HEK293 (cell line): ENCODE data around the gene SCN7A.

Experiments
- CTCF ChIA-PET: fragments of 350-600 bp; formaldehyde crosslinking; extraction: SDS; loops from one replicate; lab custom pipeline; 2021; ENCODE audit warnings: antibody characterized with exemption; lab: Yijun Ruan, JAX
- POLR2A ChIA-PET: fragments of 300-600 bp; formaldehyde crosslinking; extraction: SDS; loops from one replicate; lab custom pipeline; 2020; ENCODE audit warnings: antibody characterized with exemption, inconsistent platforms; lab: Yijun Ruan, JAX
- H3K27ac ChIP-seq: fragments of 200-500 bp; sonication (Bioruptor generic); 2 replicates; pipeline ENCODE4 v1.5.1; 2014; ENCODE audit warnings: low read depth, low read length, control low read depth, inconsistent platforms; ENCODE audit errors: extremely low read depth
- H3K36me3 ChIP-seq, 2 experiments: fragments of 200-500 bp in 1 of 2; sonication (Bioruptor generic) in 1 of 2; 1 replicate in 1 of 2; 2 replicates in 1 of 2; pipeline ENCODE4 v1.5.1; 2014 to 2017; ENCODE audit warnings: inconsistent platforms in 2 of 2, low read length in 2 of 2; ENCODE audit not compliant: control insufficient read depth in 2 of 2, insufficient read depth in 1 of 2
- H3K4me1 ChIP-seq: fragments of 200-500 bp; sonication (Bioruptor generic); 2 replicates; pipeline ENCODE4 v1.5.1; 2014; ENCODE audit warnings: mild to moderate bottlenecking, low read length, inconsistent platforms; ENCODE audit not compliant: control insufficient read depth, insufficient read depth
- H3K4me3 ChIP-seq: 2 replicates; pipeline ENCODE4 v1.5.1; 2011; ENCODE audit warnings: low read depth, mild to moderate bottlenecking, control low read depth, low read length, moderate library complexity
- H3K9me3 ChIP-seq: fragments of 200-500 bp; sonication (Bioruptor generic); 2 replicates; pipeline ENCODE4 v1.5.1; 2014; ENCODE audit warnings: low read depth, low read length, inconsistent platforms; ENCODE audit not compliant: control insufficient read depth, insufficient read depth
- EGR2 ChIP-seq: fragments of 450-650 bp; formaldehyde crosslinking; IDR thresholded peaks from 2 replicates; pipeline ENCODE4 v1.5.1; 2016; ENCODE audit warnings: low read depth, missing biosample characterization, missing genetic modification characterization
- REPIN1 ChIP-seq: fragments of 450-650 bp; formaldehyde crosslinking; IDR thresholded peaks from 2 replicates; pipeline ENCODE4 v1.5.1; 2017; ENCODE audit warnings: missing biosample characterization, missing genetic modification characterization, low read depth
- WT1 ChIP-seq: fragments of 450-650 bp; formaldehyde crosslinking; IDR thresholded peaks from 2 replicates; pipeline ENCODE4 v1.5.1; 2016; ENCODE audit warnings: missing biosample characterization, missing genetic modification characterization
- ZFHX2 ChIP-seq: fragments of 450-650 bp; formaldehyde crosslinking; conservative IDR thresholded peaks from 2 replicates; pipeline ENCODE4 v1.5.1; 2016; ENCODE audit warnings: missing biosample characterization, missing genetic modification characterization
- ZNF10 ChIP-seq: fragments of 450-650 bp; formaldehyde crosslinking; IDR thresholded peaks from 2 replicates; pipeline ENCODE4 v1.5.1; 2017; ENCODE audit warnings: missing biosample characterization, missing genetic modification characterization
- ZNF2 ChIP-seq: fragments of 450-650 bp; formaldehyde crosslinking; IDR thresholded peaks from 2 replicates; pipeline ENCODE4 v1.5.1; 2016; ENCODE audit warnings: missing biosample characterization, missing genetic modification characterization
- ZNF274 ChIP-seq, 2 experiments: fragments of 200-500 bp in 1 of 2; fragments of 450-650 bp in 1 of 2; sonication (Bioruptor generic) in 1 of 2; formaldehyde crosslinking in 1 of 2; IDR thresholded peaks; 2 replicates each; pipeline versions ENCODE4 v1.5.1 to v1.6.1; 2014 to 2016; ENCODE audit warnings: borderline replicate concordance in 1 of 2, inconsistent platforms in 1 of 2, low read length in 1 of 2, missing biosample characterization in 1 of 2, missing genetic modification characterization in 1 of 2
- ZNF423 ChIP-seq: fragments of 450-650 bp; formaldehyde crosslinking; IDR thresholded peaks from 2 replicates; pipeline ENCODE4 v1.5.1; 2016; ENCODE audit warnings: missing biosample characterization, missing genetic modification characterization
- ZNF530 ChIP-seq: fragments of 450-650 bp; formaldehyde crosslinking; IDR thresholded peaks from 2 replicates; pipeline ENCODE4 v1.5.1; 2016; ENCODE audit warnings: low read depth, missing biosample characterization, missing genetic modification characterization
- ZNF560 ChIP-seq: fragments of 450-650 bp; formaldehyde crosslinking; IDR thresholded peaks from 2 replicates; pipeline ENCODE4 v1.5.1; 2017; ENCODE audit warnings: missing biosample characterization, missing genetic modification characterization, borderline replicate concordance
- ZNF596 ChIP-seq: fragments of 450-650 bp; IDR thresholded peaks from 2 replicates; pipeline ENCODE4 v1.5.0; 2018; ENCODE audit warnings: missing biosample characterization, mild to moderate bottlenecking, missing genetic modification characterization, moderate library complexity
- ZNF654 ChIP-seq: fragments of 450-650 bp; formaldehyde crosslinking; IDR thresholded peaks from 2 replicates; pipeline ENCODE4 v1.5.1; 2016; ENCODE audit warnings: low read depth, missing biosample characterization, missing genetic modification characterization
- ZNF747 ChIP-seq: fragments of 450-650 bp; formaldehyde crosslinking; IDR thresholded peaks from 2 replicates; pipeline ENCODE4 v1.5.1; 2016; ENCODE audit warnings: missing biosample characterization, missing genetic modification characterization
- ZNF776 ChIP-seq: fragments of 450-650 bp; formaldehyde crosslinking; IDR thresholded peaks from 2 replicates; pipeline ENCODE4 v1.5.0; 2017; ENCODE audit warnings: missing biosample characterization, missing genetic modification characterization, borderline replicate concordance
- ZNF791 ChIP-seq: fragments of 450-650 bp; formaldehyde crosslinking; IDR thresholded peaks from 2 replicates; pipeline ENCODE4 v1.5.1; 2016; ENCODE audit warnings: missing biosample characterization, missing genetic modification characterization
- TF ChIP-seq, protein P1 (sequence below): fragments of 450-650 bp; formaldehyde crosslinking; IDR thresholded peaks from 2 replicates; pipeline ENCODE4 v1.5.1; 2016; ENCODE audit warnings: missing biosample characterization, missing genetic modification characterization, low read depth
- TF ChIP-seq, protein P2 (sequence below): fragments of 450-650 bp; formaldehyde crosslinking; IDR thresholded peaks from 2 replicates; pipeline ENCODE4 v1.5.1; 2016; ENCODE audit warnings: missing biosample characterization, missing genetic modification characterization
- TF ChIP-seq, protein P3 (sequence below): fragments of 450-650 bp; formaldehyde crosslinking; IDR thresholded peaks from 2 replicates; pipeline ENCODE4 v1.5.1; 2016; ENCODE audit warnings: missing biosample characterization, missing genetic modification characterization
- TF ChIP-seq, protein P4 (sequence below): fragments of 450-650 bp; formaldehyde crosslinking; IDR thresholded peaks from 2 replicates; pipeline ENCODE4 v1.5.1; 2016; ENCODE audit warnings: missing biosample characterization, missing genetic modification characterization

Gene SCN7A

DNA sequence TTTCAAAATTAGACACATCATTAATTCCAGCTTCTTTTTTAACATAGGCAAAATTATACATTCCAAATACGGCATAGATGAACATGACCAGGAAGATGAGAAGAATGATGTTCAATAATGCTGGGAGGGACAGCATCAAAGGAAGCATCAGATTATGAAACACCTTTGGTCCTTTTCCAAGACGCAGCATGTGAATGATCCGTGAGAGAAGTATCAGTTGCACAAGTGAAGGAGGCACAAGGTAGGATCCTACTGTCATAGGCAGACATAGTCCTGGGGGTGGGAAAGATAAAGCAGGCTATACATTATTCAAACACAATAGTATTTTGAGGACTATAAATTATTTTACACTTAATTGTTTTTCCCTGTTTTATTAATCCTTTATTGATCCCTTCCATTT, 87.7 kb downstream of the SCN7A start:
- peaks cover 8% of the 10 kb centered on the region; the same call in 1 of the 2 replicates for H3K4me1 ChIP-seq
- no peak overlapping the region for H3K4me3 ChIP-seq
- no peaks in the 10 kb centered on the region for H3K9me3 ChIP-seq
- TF ChIP-seq, protein P1, sequence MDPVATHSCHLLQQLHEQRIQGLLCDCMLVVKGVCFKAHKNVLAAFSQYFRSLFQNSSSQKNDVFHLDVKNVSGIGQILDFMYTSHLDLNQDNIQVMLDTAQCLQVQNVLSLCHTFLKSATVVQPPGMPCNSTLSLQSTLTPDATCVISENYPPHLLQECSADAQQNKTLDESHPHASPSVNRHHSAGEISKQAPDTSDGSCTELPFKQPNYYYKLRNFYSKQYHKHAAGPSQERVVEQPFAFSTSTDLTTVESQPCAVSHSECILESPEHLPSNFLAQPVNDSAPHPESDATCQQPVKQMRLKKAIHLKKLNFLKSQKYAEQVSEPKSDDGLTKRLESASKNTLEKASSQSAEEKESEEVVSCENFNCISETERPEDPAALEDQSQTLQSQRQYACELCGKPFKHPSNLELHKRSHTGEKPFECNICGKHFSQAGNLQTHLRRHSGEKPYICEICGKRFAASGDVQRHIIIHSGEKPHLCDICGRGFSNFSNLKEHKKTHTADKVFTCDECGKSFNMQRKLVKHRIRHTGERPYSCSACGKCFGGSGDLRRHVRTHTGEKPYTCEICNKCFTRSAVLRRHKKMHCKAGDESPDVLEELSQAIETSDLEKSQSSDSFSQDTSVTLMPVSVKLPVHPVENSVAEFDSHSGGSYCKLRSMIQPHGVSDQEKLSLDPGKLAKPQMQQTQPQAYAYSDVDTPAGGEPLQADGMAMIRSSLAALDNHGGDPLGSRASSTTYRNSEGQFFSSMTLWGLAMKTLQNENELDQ (tag by site-specific recombination), result no peak
- TF ChIP-seq ZNF776 (tag by site-specific recombination) (no peak), EGR2 (tag by site-specific recombination) (no peak)
- TF ChIP-seq, protein P2, sequence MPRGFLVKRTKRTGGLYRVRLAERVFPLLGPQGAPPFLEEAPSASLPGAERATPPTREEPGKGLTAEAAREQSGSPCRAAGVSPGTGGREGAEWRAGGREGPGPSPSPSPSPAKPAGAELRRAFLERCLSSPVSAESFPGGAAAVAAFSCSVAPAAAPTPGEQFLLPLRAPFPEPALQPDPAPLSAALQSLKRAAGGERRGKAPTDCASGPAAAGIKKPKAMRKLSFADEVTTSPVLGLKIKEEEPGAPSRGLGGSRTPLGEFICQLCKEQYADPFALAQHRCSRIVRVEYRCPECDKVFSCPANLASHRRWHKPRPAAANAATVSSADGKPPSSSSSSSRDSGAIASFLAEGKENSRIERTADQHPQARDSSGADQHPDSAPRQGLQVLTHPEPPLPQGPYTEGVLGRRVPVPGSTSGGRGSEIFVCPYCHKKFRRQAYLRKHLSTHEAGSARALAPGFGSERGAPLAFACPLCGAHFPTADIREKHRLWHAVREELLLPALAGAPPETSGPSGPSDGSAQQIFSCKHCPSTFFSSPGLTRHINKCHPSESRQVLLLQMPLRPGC (tag by site-specific recombination), result no peak
- ChIA-PET POLR2A (no interaction called here), CTCF (no interaction called here)
- H3K36me3 ChIP-seq, result no peaks in the 10 kb centered on the region
- H3K27ac ChIP-seq, result no peak overlapping the region

DNA sequence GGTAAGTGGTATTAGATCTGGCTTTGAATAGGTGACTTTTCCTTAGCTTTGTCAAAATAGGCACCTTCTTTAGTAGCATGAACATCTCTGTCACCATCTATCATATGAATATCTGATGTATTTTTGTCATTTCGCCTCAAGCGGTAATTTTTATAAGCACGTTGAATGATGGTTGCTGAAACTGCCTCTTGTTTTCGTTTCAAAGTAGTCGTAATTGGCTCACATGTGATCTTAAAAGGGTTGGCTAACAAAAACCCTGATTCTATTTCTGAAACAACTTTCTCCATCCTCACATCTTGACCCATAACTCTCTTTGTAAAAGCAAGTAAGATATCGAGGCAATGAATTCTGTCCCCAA, 88.5 kb downstream of the SCN7A start:
- Histone ChIP-seq H3K27ac (peak overlapping the region; percentile 54), H3K9me3 (no peaks in the 10 kb centered on the region), H3K4me3 (no peak overlapping the region), H3K36me3 (no peaks in the 10 kb centered on the region), H3K4me1 (peaks cover 8% of the 10 kb centered on the region; the same call in 1 of the 2 replicates)
- CTCF ChIA-PET, result interaction anchor here (1.2 kb wide), 1 partner anchor 21 kb away, joined by 3 read pairs; no protein-coding TSS in a partner anchor
- POLR2A ChIA-PET, result no interaction called here
- TF ChIP-seq ZNF596 (tag by site-specific recombination) (no peak), ZNF747 (tag by site-specific recombination) (no peak)
- TF ChIP-seq, protein P3, sequence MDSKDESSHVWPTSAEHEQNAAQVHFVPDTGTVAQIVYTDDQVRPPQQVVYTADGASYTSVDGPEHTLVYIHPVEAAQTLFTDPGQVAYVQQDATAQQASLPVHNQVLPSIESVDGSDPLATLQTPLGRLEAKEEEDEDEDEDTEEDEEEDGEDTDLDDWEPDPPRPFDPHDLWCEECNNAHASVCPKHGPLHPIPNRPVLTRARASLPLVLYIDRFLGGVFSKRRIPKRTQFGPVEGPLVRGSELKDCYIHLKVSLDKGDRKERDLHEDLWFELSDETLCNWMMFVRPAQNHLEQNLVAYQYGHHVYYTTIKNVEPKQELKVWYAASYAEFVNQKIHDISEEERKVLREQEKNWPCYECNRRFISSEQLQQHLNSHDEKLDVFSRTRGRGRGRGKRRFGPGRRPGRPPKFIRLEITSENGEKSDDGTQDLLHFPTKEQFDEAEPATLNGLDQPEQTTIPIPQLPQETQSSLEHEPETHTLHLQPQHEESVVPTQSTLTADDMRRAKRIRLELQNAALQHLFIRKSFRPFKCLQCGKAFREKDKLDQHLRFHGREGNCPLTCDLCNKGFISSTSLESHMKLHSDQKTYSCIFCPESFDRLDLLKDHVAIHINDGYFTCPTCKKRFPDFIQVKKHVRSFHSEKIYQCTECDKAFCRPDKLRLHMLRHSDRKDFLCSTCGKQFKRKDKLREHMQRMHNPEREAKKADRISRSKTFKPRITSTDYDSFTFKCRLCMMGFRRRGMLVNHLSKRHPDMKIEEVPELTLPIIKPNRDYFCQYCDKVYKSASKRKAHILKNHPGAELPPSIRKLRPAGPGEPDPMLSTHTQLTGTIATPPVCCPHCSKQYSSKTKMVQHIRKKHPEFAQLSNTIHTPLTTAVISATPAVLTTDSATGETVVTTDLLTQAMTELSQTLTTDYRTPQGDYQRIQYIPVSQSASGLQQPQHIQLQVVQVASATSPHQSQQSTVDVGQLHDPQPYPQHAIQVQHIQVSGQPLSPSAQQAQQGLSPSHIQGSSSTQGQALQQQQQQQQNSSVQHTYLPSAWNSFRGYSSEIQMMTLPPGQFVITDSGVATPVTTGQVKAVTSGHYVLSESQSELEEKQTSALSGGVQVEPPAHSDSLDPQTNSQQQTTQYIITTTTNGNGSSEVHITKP (tag by site-specific recombination), result 0 out of 2 replicates have a peak, but pooled peaks have one; percentile 14

DNA sequence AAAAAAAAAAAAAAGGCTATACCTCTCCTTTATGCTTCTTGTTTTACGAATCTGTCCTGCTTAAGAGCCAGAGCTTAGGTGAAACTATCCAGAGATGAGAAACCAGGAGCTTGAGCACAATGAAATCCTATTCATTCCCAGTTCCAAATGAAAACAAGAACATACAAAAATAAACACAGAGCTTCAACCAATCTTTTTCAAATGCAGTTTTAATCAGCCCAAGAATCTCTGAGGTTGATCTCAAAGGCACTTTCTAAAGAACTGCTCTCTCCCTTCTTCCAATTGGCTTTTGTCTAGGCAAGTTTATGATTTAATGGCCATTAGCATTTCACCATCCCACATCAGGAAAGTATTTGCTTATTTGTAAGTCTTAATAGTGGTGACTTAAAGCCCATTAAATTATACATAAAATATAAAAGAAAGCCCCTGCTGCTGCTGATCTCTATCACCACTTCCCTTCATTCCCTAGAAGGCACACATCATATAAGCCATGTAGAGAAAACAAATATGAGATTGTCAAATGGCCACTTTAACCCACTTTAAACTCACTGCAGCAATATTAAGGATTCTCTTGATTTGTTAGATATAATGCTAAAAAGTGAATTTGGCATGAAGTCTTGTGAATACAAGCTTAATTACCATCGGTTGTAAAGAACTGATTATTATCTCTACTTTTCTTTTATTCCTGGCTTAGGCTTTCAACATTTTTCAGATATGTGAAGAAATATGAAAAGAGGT, 89.0 kb downstream of the SCN7A start:
- H3K9me3 ChIP-seq, result no peaks in the 10 kb centered on the region
- POLR2A ChIA-PET, result no interaction called here
- no peaks in the 10 kb centered on the region for H3K36me3 ChIP-seq
- CTCF ChIA-PET, result interaction anchor here (1.2 kb wide), 1 partner anchor 21 kb away, joined by 3 read pairs; no protein-coding TSS in a partner anchor
- H3K27ac ChIP-seq, result peak overlapping the region; percentile 54
- H3K4me3 ChIP-seq, result no peak overlapping the region
- peaks cover 8% of the 10 kb centered on the region; the same call in 1 of the 2 replicates for H3K4me1 ChIP-seq
- TF ChIP-seq ZNF654 (no peak), ZNF10 (tag by site-specific recombination) (no peak), ZNF560 (tag by site-specific recombination) (no peak), ZFHX2 (tag by site-specific recombination) (no peak), ZNF2 (tag by site-specific recombination) (no peak), REPIN1 (tag by site-specific recombination) (no peak), ZNF530 (tag by site-specific recombination) (no peak), WT1 (peak; percentile 45; the same call in 1 of the 2 replicates), ZNF791 (tag by site-specific recombination) (no peak), ZNF274 (IDR thresholded peaks at IDR 0.05; ENCODE audit: low read length) (no peak), ZNF274 (tag by site-specific recombination; IDR thresholded peaks at IDR 0.05; ENCODE audit: borderline replicate concordance) (no peak), ZNF423 (no peak)
- TF ChIP-seq, protein P4, sequence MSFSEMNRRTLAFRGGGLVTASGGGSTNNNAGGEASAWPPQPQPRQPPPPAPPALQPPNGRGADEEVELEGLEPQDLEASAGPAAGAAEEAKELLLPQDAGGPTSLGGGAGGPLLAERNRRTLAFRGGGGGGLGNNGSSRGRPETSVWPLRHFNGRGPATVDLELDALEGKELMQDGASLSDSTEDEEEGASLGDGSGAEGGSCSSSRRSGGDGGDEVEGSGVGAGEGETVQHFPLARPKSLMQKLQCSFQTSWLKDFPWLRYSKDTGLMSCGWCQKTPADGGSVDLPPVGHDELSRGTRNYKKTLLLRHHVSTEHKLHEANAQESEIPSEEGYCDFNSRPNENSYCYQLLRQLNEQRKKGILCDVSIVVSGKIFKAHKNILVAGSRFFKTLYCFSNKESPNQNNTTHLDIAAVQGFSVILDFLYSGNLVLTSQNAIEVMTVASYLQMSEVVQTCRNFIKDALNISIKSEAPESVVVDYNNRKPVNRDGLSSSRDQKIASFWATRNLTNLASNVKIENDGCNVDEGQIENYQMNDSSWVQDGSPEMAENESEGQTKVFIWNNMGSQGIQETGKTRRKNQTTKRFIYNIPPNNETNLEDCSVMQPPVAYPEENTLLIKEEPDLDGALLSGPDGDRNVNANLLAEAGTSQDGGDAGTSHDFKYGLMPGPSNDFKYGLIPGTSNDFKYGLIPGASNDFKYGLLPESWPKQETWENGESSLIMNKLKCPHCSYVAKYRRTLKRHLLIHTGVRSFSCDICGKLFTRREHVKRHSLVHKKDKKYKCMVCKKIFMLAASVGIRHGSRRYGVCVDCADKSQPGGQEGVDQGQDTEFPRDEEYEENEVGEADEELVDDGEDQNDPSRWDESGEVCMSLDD, result no peak
